ENCODE results near the gene ZW10.

ZW10 gene

GRCh38 chr11:113695207-113695606, 78.3 kb downstream of the ZW10 start:
- DNase-seq = no peak

- no peak for DNase-seq
Measured at GRCh38 chr11:113694390-113694789, 79.1 kb downstream of the ZW10 start.

GRCh38 chr11:113693030-113693429, 80.5 kb downstream of the ZW10 start:
- no peak for DNase-seq

- DNase-seq = no peak
Measured at GRCh38 chr11:113690619-113691569, 82.6 kb downstream of the ZW10 start.

GRCh38 chr11:113689768-113690618, 83.5 kb downstream of the ZW10 start:
- no peak for DNase-seq

- no peak for DNase-seq
Measured at GRCh38 chr11:113685654-113686359, 87.7 kb downstream of the ZW10 start.

- DNase-seq = no peak
Measured at GRCh38 chr11:113684496-113684895, 89.0 kb downstream of the ZW10 start.

GRCh38 chr11:113683481-113684046, 89.9 kb downstream of the ZW10 start:
- DNase-seq = no peak
